Measurements from ENCODE around the gene CDHR3. TPM values are rescaled to one million over a fixed set of nuclear protein-coding genes. Genes with fewer than 3 reads are reported as not detected.

The CDHR3 gene
- total and polyA plus RNA-seq, 2 donors (not counting 1 experiment from before 2014, with no cell fraction given) = 5.1 to 9.4 TPM

- Histone ChIP-seq H3K4me2 (ENCODE audit: extremely low read depth, insufficient read depth, low read length) (no peak overlapping the region), H4K20me1 (ENCODE audit: control insufficient read depth, extremely low read depth, insufficient read depth, low read length) (no peaks in the 10 kb centered on the region), H3K9ac (ENCODE audit: insufficient read depth, low read length) (no peak overlapping the region), H3K4me3 (replicated peaks in 1 of 4; ENCODE audit: control extremely low read depth in 1 of 4, insufficient read depth in 1 of 4, low read depth in 3 of 4, low read length in 4 of 4) (no peak overlapping the region), H3K9me3 (ENCODE audit: control insufficient read depth, insufficient read depth, low read depth, low read length) (no peaks in the 10 kb centered on the region), H3K27ac (ENCODE audit: insufficient read depth, low read length) (peak overlapping the region; percentile 24), H3K4me1 (ENCODE audit: control insufficient read depth, extremely low read depth, insufficient read depth, low read length) (no peaks in the 10 kb centered on the region), H2AFZ (ENCODE audit: low read length) (no peak overlapping the region), H3K36me3 (ENCODE audit: control insufficient read depth, insufficient read depth, low read length) (no peaks in the 10 kb centered on the region), H3K27me3 (ENCODE audit: control insufficient read depth, insufficient read depth, low read length) (no peaks in the 10 kb centered on the region), H3K79me2 (ENCODE audit: control insufficient read depth, insufficient read depth, low read length) (no peaks in the 10 kb centered on the region)
- no peak for DNase-seq (ENCODE audit: low read depth in 2 of 2)
- TF ChIP-seq EZH2 (IDR thresholded peaks at IDR 0.05; ENCODE audit: low read length, missing control alignments) = no peak
- no peak for TF ChIP-seq CTCF (conservative IDR thresholded peaks at IDR 0.05 in 1 of 2, IDR thresholded peaks at IDR 0.05 in 1 of 2; ENCODE audit: low read depth in 1 of 2, low read length in 2 of 2)
Observed at GRCh38 chr7:105974471-105974870, 11.4 kb downstream of the CDHR3 start.

DNA sequence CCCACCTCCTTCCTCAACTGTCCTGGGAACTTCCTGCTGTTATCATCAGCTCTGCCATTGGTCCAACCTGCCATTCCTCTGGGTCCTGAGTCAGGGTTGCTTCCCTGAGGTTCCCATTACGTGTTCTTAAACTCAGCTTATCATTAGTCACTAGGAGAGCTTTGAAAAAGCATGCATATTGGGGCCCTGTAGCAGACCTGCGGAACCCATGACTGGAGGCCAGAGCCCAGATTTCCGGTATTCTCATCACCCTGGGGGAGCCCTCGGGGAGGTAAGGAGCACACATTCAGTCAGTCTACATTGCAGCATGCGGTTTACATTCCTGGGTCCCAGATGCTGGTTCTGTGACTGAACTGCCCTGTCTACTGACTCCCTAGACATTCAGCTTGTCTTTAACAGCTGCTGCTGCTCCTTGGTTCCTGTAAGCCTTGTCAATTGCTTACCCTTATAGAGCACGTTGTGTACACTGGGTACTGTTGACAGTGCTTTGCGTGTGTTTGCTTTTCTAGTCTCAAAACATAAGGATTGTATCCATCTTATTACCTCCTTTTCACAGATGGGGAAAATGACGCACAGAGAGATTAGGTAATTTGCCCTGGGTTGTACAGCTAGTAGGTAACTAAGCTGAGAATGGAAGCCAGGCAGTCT is 12.8 kb downstream of the CDHR3 start:
- H4K20me1 ChIP-seq (ENCODE audit: control insufficient read depth, extremely low read depth, insufficient read depth, low read length) = no peaks in the 10 kb centered on the region
- H3K9me3 ChIP-seq (ENCODE audit: control insufficient read depth, insufficient read depth, low read depth, low read length) = no peaks in the 10 kb centered on the region
- H2AFZ ChIP-seq (ENCODE audit: low read length) = no peak overlapping the region
- no peaks in the 10 kb centered on the region for H3K4me1 ChIP-seq (ENCODE audit: control insufficient read depth, extremely low read depth, insufficient read depth, low read length)
- DNase-seq (ENCODE audit: low read depth in 2 of 2) = peak in 1 of 2 donors; percentile 49
- H3K79me2 ChIP-seq (ENCODE audit: control insufficient read depth, insufficient read depth, low read length) = no peaks in the 10 kb centered on the region
- no peak overlapping the region for H3K4me2 ChIP-seq (ENCODE audit: extremely low read depth, insufficient read depth, low read length)
- no peaks in the 10 kb centered on the region for H3K36me3 ChIP-seq (ENCODE audit: control insufficient read depth, insufficient read depth, low read length)
- H3K27ac ChIP-seq (ENCODE audit: insufficient read depth, low read length) = peak overlapping the region; percentile 55
- no peak overlapping the region for H3K4me3 ChIP-seq (replicated peaks in 1 of 4; ENCODE audit: control extremely low read depth in 1 of 4, insufficient read depth in 1 of 4, low read depth in 3 of 4, low read length in 4 of 4)
- H3K9ac ChIP-seq (ENCODE audit: insufficient read depth, low read length) = no peak overlapping the region
- H3K27me3 ChIP-seq (ENCODE audit: control insufficient read depth, insufficient read depth, low read length) = no peaks in the 10 kb centered on the region
- TF ChIP-seq EZH2 (IDR thresholded peaks at IDR 0.05; ENCODE audit: low read length, missing control alignments) (no peak), CTCF (conservative IDR thresholded peaks at IDR 0.05 in 1 of 2, IDR thresholded peaks at IDR 0.05 in 1 of 2; ENCODE audit: low read depth in 1 of 2, low read length in 2 of 2) (no peak)

DNA sequence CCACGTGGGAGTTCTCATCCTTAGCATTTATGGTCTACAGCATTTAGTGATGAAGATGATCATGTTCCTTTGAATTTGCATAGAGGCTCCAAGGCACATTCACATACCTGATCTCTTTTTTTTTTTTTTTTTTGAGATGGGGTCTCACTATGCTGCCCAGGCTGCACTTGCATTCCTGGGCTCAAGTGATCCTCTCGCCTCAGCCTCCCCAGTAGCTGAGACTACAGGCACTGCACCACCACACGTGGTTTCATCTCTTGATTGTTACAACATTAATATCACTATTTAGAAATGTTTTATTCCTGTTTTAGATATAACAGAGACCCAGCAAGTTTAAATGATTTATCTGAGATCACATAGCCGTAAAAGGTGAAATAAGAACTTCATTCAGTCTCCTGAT is 13.8 kb downstream of the CDHR3 start:
- no peaks in the 10 kb centered on the region for H4K20me1 ChIP-seq (ENCODE audit: control insufficient read depth, extremely low read depth, insufficient read depth, low read length)
- no peaks in the 10 kb centered on the region for H3K27me3 ChIP-seq (ENCODE audit: control insufficient read depth, insufficient read depth, low read length)
- H3K4me1 ChIP-seq (ENCODE audit: control insufficient read depth, extremely low read depth, insufficient read depth, low read length) = no peaks in the 10 kb centered on the region
- no peaks in the 10 kb centered on the region for H3K79me2 ChIP-seq (ENCODE audit: control insufficient read depth, insufficient read depth, low read length)
- H2AFZ ChIP-seq (ENCODE audit: low read length) = no peak overlapping the region
- no peaks in the 10 kb centered on the region for H3K36me3 ChIP-seq (ENCODE audit: control insufficient read depth, insufficient read depth, low read length)
- no peaks in the 10 kb centered on the region for H3K9me3 ChIP-seq (ENCODE audit: control insufficient read depth, insufficient read depth, low read depth, low read length)
- no peak overlapping the region for H3K4me2 ChIP-seq (ENCODE audit: extremely low read depth, insufficient read depth, low read length)
- no peak overlapping the region for H3K9ac ChIP-seq (ENCODE audit: insufficient read depth, low read length)
- DNase-seq (ENCODE audit: low read depth in 2 of 2) = no peak
- H3K27ac ChIP-seq (ENCODE audit: insufficient read depth, low read length) = no peak overlapping the region
- TF ChIP-seq CTCF (conservative IDR thresholded peaks at IDR 0.05 in 1 of 2, IDR thresholded peaks at IDR 0.05 in 1 of 2; ENCODE audit: low read depth in 1 of 2, low read length in 2 of 2) (no peak), EZH2 (IDR thresholded peaks at IDR 0.05; ENCODE audit: low read length, missing control alignments) (no peak)
- no peak overlapping the region for H3K4me3 ChIP-seq (replicated peaks in 1 of 4; ENCODE audit: control extremely low read depth in 1 of 4, insufficient read depth in 1 of 4, low read depth in 3 of 4, low read length in 4 of 4)

Data from fibroblast of lung (primary cell).